Right lobe of liver (tissue), 4 donors: Measurements from ENCODE around the gene WDR89.

ENCODE experiments used
- POLR2A ChIP-seq: fragments of 450-650 bp; IDR thresholded peaks from one replicate; pipeline ENCODE4 v1.6.1; 2017; ENCODE audit warnings: antibody characterized with exemption, mild to moderate bottlenecking
- TF ChIP-seq, protein P1 (sequence below), 4 donors: fragments of 200-600 bp in 3 of 4; fragments of 450-650 bp in 1 of 4; IDR thresholded peaks; one replicate each; pipeline versions ENCODE4 v1.5.1 to v1.8.0; 2016 to 2022; ENCODE audit warnings: antibody characterized with exemption in 4 of 4, mild to moderate bottlenecking in 2 of 4
- donor health status: DM: no; HTN: no; CAD: no.
- donor health status: DM: no; HTN: no; CAD: no.
- donor health status: DM: no; HTN: yes; CAD: no.

- TF ChIP-seq, protein P1, sequence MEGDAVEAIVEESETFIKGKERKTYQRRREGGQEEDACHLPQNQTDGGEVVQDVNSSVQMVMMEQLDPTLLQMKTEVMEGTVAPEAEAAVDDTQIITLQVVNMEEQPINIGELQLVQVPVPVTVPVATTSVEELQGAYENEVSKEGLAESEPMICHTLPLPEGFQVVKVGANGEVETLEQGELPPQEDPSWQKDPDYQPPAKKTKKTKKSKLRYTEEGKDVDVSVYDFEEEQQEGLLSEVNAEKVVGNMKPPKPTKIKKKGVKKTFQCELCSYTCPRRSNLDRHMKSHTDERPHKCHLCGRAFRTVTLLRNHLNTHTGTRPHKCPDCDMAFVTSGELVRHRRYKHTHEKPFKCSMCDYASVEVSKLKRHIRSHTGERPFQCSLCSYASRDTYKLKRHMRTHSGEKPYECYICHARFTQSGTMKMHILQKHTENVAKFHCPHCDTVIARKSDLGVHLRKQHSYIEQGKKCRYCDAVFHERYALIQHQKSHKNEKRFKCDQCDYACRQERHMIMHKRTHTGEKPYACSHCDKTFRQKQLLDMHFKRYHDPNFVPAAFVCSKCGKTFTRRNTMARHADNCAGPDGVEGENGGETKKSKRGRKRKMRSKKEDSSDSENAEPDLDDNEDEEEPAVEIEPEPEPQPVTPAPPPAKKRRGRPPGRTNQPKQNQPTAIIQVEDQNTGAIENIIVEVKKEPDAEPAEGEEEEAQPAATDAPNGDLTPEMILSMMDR (IDR thresholded peaks at IDR 0.05): no peak
- no peak for TF ChIP-seq POLR2A
Measured at GRCh38 chr14:63642229-63642611, 549 bp upstream of the WDR89 start.
